DOHH2 (cell line): ENCODE data around the gene TGFBR3L.

Experiments
- CTCF ChIP-seq: fragments of 200-600 bp; sonication (generic); IDR thresholded peaks from one replicate; pipeline ENCODE4 v1.5.1; 2014; ENCODE audit warnings: antibody characterized with exemption, mild to moderate bottlenecking, low read depth, low read length; ENCODE audit not compliant: poor library complexity, severe bottlenecking
- EZH2phosphoT487 ChIP-seq: fragments of 200-600 bp; sonication (generic); IDR thresholded peaks from 2 replicates; pipeline ENCODE4 v1.6.1; 2017; ENCODE audit warnings: borderline replicate concordance, mild to moderate bottlenecking, antibody characterized with exemption, low read length, moderate library complexity, mixed read lengths

DNA sequence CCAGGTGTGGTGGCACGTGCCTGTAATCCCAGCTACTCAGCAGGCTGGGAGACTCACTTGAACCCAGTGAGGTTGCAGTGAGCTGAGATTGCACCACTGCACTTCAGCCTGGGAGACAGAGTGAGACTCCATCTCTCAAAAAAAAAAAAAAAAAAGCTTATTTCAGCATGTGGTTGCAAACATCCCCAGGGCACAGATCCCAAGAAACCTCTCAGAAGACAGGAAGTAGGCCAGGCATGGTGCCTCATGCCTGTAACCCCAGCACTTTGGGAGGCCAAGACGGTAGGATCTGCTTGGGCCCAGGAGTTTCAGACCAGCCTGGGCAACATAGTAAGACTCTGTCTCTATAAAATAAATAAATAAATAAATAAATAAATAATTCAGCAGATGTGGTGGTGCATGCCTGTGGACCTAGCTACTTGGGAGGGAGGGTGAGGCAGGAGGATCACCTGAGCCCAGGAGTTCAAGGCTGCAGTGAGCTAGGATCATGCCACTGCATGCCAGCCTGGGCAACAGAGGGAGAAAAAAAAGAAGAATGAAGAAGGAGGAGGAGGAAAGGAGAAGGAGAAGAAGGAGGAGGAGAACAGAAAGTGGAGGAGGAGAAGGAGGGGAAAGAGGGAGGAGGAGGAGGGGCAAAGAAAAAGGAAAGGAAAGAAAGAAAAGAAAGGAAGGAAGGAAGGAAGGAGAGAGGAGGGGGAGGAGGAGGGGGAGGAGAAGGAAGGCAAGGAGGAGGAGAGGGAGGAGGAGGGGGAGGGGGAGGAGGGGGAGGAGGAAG lies 30.6 kb upstream of the TGFBR3L start:
- no peak for TF ChIP-seq CTCF
- no peak for TF ChIP-seq EZH2phosphoT487
